CD14-positive monocyte (primary cell): Measurements from ENCODE around the gene WDR6. TPM values are rescaled to one million over a fixed set of nuclear protein-coding genes. Genes with fewer than 3 reads are reported as not detected.
A peak's percentile ranks its signal among the peaks of the same experiment; 100 is the strongest.

Experiments
- DNase-seq, 3 donors: peaks; one replicate each; pipeline ENCODE4 v3.0.0-alpha.2; 2011 to 2022
- H2AFZ ChIP-seq: 2 replicates; pipeline ENCODE4 v1.6.0; 2012; ENCODE audit warnings: mild to moderate bottlenecking, low read depth, low read length, inconsistent platforms; ENCODE audit not compliant: insufficient read depth, poor library complexity, severe bottlenecking
- H3K27ac ChIP-seq, 2 donors: 1 replicate in 1 of 2; 2 replicates in 1 of 2; pipeline ENCODE4 v1.5.1; 2012 to 2013; ENCODE audit warnings: low read length in 2 of 2, control low read depth in 1 of 2, inconsistent platforms in 1 of 2, low read depth in 1 of 2, mild to moderate bottlenecking in 1 of 2
- H3K27me3 ChIP-seq, 2 donors: one replicate each; pipeline versions ENCODE4 v1.6.0 to v1.6.1; 2011 to 2013; ENCODE audit warnings: low read length in 2 of 2; ENCODE audit not compliant: control insufficient read depth in 2 of 2, insufficient read depth in 2 of 2
- H3K36me3 ChIP-seq, 2 donors: replicated peaks in 1 of 2; 1 replicate in 1 of 2; 2 replicates in 1 of 2; pipeline versions ENCODE4 v1.5.1 to v1.6.1; 2012 to 2013; ENCODE audit warnings: low read length in 2 of 2, control low read depth in 1 of 2, inconsistent platforms in 1 of 2, mild to moderate bottlenecking in 1 of 2; ENCODE audit not compliant: insufficient read depth in 2 of 2, control insufficient read depth in 1 of 2
- H3K4me1 ChIP-seq, 2 donors: 1 replicate in 1 of 2; 2 replicates in 1 of 2; pipeline versions ENCODE4 v1.5.1 to v1.6.1; 2012 to 2013; ENCODE audit warnings: low read length in 2 of 2, control low read depth in 1 of 2, inconsistent platforms in 1 of 2, mild to moderate bottlenecking in 1 of 2, moderate library complexity in 1 of 2; ENCODE audit not compliant: insufficient read depth in 2 of 2, control insufficient read depth in 1 of 2
- H3K4me2 ChIP-seq: replicated peaks from 2 replicates; pipeline ENCODE3; 2012; ENCODE audit warnings: low read length, moderate library complexity, mild to moderate bottlenecking; ENCODE audit not compliant: poor library complexity, severe bottlenecking; ENCODE audit errors: extremely low read depth
- H3K4me3 ChIP-seq, 3 experiments: fragments of 200-600 bp in 1 of 3; sonication (generic) in 1 of 3; replicated peaks in 1 of 3; 1 replicate in 2 of 3; 2 replicates in 1 of 3; pipeline ENCODE4 v1.5.1; 2011 to 2013; ENCODE audit warnings: low read length in 3 of 3, mild to moderate bottlenecking in 3 of 3, control low read depth in 2 of 3, low read depth in 2 of 3, inconsistent platforms in 1 of 3, moderate library complexity in 1 of 3
- H3K79me2 ChIP-seq: 2 replicates; pipeline ENCODE4 v1.6.0; 2012; ENCODE audit warnings: mild to moderate bottlenecking, control low read depth, inconsistent platforms, low read length, moderate library complexity; ENCODE audit not compliant: insufficient read depth
- H3K9ac ChIP-seq: 2 replicates; pipeline ENCODE4 v1.6.0; 2017; ENCODE audit warnings: low read length, mild to moderate bottlenecking; ENCODE audit not compliant: insufficient read depth, poor library complexity, severe bottlenecking
- H3K9me3 ChIP-seq, 2 donors: replicated peaks in 1 of 2; 1 replicate in 1 of 2; 2 replicates in 1 of 2; pipeline versions ENCODE4 v1.5.1 to v1.6.1; 2012 to 2013; ENCODE audit warnings: low read length in 2 of 2, control low read depth in 1 of 2; ENCODE audit not compliant: control insufficient read depth in 1 of 2, insufficient read depth in 1 of 2
- H4K20me1 ChIP-seq: 2 replicates; pipeline ENCODE4 v1.6.0; 2012; ENCODE audit warnings: mild to moderate bottlenecking, low read length, control low read depth, moderate library complexity; ENCODE audit not compliant: insufficient read depth
- H3K27ac Mint-ChIP-seq, 7 donors: one replicate each; pipeline ENCODE4 v1.8.0; 2020; ENCODE audit warnings: mild to moderate bottlenecking in 7 of 7, mixed read lengths in 7 of 7, moderate library complexity in 6 of 7, inconsistent platforms in 2 of 7
- H3K27me3 Mint-ChIP-seq, 3 donors: one replicate each; pipeline ENCODE4 v1.8.0; 2021 to 2022; ENCODE audit warnings: low read depth in 3 of 3, mild to moderate bottlenecking in 3 of 3, mixed read lengths in 3 of 3, moderate library complexity in 3 of 3, inconsistent platforms in 1 of 3
- H3K36me3 Mint-ChIP-seq, 2 donors: one replicate each; pipeline ENCODE4 v1.8.0; 2020; ENCODE audit warnings: mixed read lengths in 2 of 2, inconsistent platforms in 1 of 2, mild to moderate bottlenecking in 1 of 2
- H3K4me1 Mint-ChIP-seq: one replicate; pipeline ENCODE4 v1.8.0; 2020; ENCODE audit warnings: mild to moderate bottlenecking, mixed read lengths
- H3K4me3 Mint-ChIP-seq, 2 donors: one replicate each; pipeline ENCODE4 v1.8.0; 2020; ENCODE audit warnings: mild to moderate bottlenecking in 2 of 2, mixed read lengths in 2 of 2, moderate library complexity in 1 of 2
- H3K9me3 Mint-ChIP-seq, 7 donors: one replicate each; pipeline ENCODE4 v1.8.0; 2020 to 2022; ENCODE audit warnings: mixed read lengths in 7 of 7, mild to moderate bottlenecking in 6 of 7, moderate library complexity in 6 of 7, inconsistent platforms in 2 of 7
- CTCF ChIP-seq: fragments of 200-600 bp; IDR thresholded peaks from one replicate; pipeline ENCODE4 v1.8.0; 2022; ENCODE audit warnings: antibody characterized with exemption, mild to moderate bottlenecking
- WGBS: methylation state at CpG from one replicate; pipeline ENCODE4 v1.1.5; 2013; ENCODE audit warnings: missing lambda C conversion rate; ENCODE audit not compliant: insufficient coverage; 5-methylcytosine and 5-hydroxymethylcytosine counted together
- intact Hi-C, 2 donors: fragments of 100-400 bp; cut with micrococcal nuclease; formaldehyde crosslinking; loops; one replicate each; pipeline versions ENCODE4 v1.15.0 to v1.15.1; 2023
- polyA plus RNA-seq, 3 donors: library from polyadenylated mRNA; depleted of rRNA in 1 of 3; unstranded in 2 of 3; stranded (reverse) in 1 of 3; fragments of 300-500 nt in 2 of 3; fragments of >200 nt in 1 of 3; fragmentation: Illumina TruSeq in 2 of 3; gene quantifications; 1 replicate in 2 of 3; 2 replicates in 1 of 3; pipeline ENCODE4 v1.2.3, GENCODE V29; 2012 to 2021

Gene WDR6
- polyA plus RNA-seq, 3 donors, result 30.6 to 103 (median 46.3) TPM

GRCh38 chr3:48982686-48983085, 24.5 kb upstream of the WDR6 start:
- H3K27me3 Mint-ChIP-seq, result peaks cover 0 to 1% (median 0%) of the 10 kb centered on the region in 3 donors
- TF ChIP-seq CTCF, result no peak
- peak overlapping the region in 1 of 7 donors; percentile 76 for H3K27ac Mint-ChIP-seq
- no peak overlapping the region for H3K4me3 Mint-ChIP-seq
- no peaks in the 10 kb centered on the region for H3K9me3 Mint-ChIP-seq
- Histone ChIP-seq H3K36me3 (peaks cover 78 to 91% of the 10 kb centered on the region in 2 donors), H3K4me3 (no peak overlapping the region), H3K79me2 (no peaks in the 10 kb centered on the region), H4K20me1 (no peaks in the 10 kb centered on the region), H3K4me2 (no peak overlapping the region), H3K9ac (no peak overlapping the region), H3K9me3 (no peaks in the 10 kb centered on the region), H2AFZ (no peak overlapping the region), H3K27me3 (no peaks in the 10 kb centered on the region), H3K27ac (no peak overlapping the region), H3K4me1 (no peaks in the 10 kb centered on the region)
- DNase-seq, result no peak
- intact Hi-C loops, result loop anchor here in 1 of 2 donors (10.0 kb wide), 1 partner anchor 152 kb away; the partner anchor contains the start of gene LAMB2
- H3K4me1 Mint-ChIP-seq, result peaks cover 9% of the 10 kb centered on the region
- WGBS, result 96% methylated on average over 4 of the region's 5 CpGs
- H3K36me3 Mint-ChIP-seq, result peaks cover 72 to 88% of the 10 kb centered on the region in 2 donors

- H3K4me3 Mint-ChIP-seq, result no peak overlapping the region
Observed at GRCh38 chr3:48983096-48983495, 24.1 kb upstream of the WDR6 start.

More at GRCh38 chr3:48983096-48983495, 24.1 kb upstream of the WDR6 start:
- no peaks in the 10 kb centered on the region for H4K20me1 ChIP-seq
- no peak for TF ChIP-seq CTCF
- H3K36me3 Mint-ChIP-seq, result peaks cover 68 to 84% of the 10 kb centered on the region in 2 donors
- H3K27me3 ChIP-seq, result no peaks in the 10 kb centered on the region
- H3K9me3 ChIP-seq, result no peaks in the 10 kb centered on the region
- no peak for DNase-seq
- no peaks in the 10 kb centered on the region for H3K79me2 ChIP-seq
- peaks cover 11% of the 10 kb centered on the region for H3K4me1 Mint-ChIP-seq
- no peak overlapping the region for H3K4me2 ChIP-seq
- H3K36me3 ChIP-seq, result peaks cover 74 to 87% of the 10 kb centered on the region in 2 donors
- H3K4me3 ChIP-seq, result no peak overlapping the region
- intact Hi-C loops, result loop anchor here in 1 of 2 donors (10.0 kb wide), 1 partner anchor 152 kb away; the partner anchor contains the start of gene LAMB2
- H3K4me1 ChIP-seq, result no peaks in the 10 kb centered on the region
- H2AFZ ChIP-seq, result no peak overlapping the region
- WGBS, result 100% methylated on average over 3 of the region's 4 CpGs
- no peak overlapping the region for H3K27ac ChIP-seq
- no peak overlapping the region for H3K27ac Mint-ChIP-seq
- H3K27me3 Mint-ChIP-seq, result peaks cover 0 to 1% (median 0%) of the 10 kb centered on the region in 3 donors
- H3K9ac ChIP-seq, result no peak overlapping the region
- no peaks in the 10 kb centered on the region for H3K9me3 Mint-ChIP-seq
